Astrocyte of the spinal cord (primary cell): Measurements from ENCODE around the gene DHDH.
"Not testable (repeated sequence)": the region's sequence is repeated elsewhere in the genome, so short reads cannot be mapped to it uniquely, and the experiment has no call there.

Experiments used
- DNase-seq: peaks from one replicate; pipeline ENCODE4 v3.0.0; 2011; ENCODE audit warnings: low read depth, low spot score
- H3K4me3 ChIP-seq: 2 replicates; pipeline ENCODE4 v1.5.1; 2011; ENCODE audit warnings: low read depth, mild to moderate bottlenecking, low read length, moderate library complexity
- CTCF ChIP-seq: IDR thresholded peaks from 2 replicates; pipeline ENCODE4 v1.5.1; 2012; ENCODE audit warnings: low read depth, mild to moderate bottlenecking, low read length, inconsistent platforms
- in situ Hi-C: cut with HindIII; loops from 2 replicates; pipeline ENCODE4 v1.10.0; 2017; ENCODE audit warnings: low sequenced_read_pairs

The DHDH gene

GRCh38 chr19:48907671-48908070 lies 25.8 kb upstream of the DHDH start:
- in situ Hi-C loops = no loop called here
- H3K4me3 ChIP-seq = no peak overlapping the region
- no peak for TF ChIP-seq CTCF
- no peak for DNase-seq

DNA sequence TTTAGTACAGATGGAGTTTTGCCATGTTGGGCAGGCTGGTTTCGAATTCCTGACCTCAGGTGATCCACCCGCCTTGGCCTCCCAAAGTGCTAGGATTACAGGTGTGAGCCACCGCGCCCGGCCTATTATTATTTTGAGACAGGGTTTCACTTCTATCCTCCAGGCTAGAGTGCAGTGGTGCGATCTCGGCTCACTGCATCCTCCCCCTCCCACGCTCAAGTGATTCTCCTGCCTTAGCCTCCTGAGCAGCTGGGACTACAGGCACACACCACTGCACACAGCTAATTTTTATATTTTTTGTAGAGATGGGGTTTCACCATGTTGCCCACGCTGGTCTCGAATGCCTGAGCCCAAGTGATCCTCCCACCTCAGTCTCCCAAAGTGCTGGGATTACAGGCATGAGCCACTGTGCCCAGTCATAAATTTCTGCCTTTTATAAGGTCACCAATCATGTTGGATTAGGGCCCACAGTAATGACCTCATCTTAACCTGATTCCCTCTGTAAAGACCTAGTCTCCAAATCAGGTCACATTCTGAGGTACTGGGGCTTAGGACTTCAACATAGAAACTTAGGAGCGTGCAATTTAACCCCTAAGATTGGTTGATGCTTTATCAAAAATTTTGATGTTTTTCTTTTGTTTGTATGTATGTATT lies 23.9 kb upstream of the DHDH start:
- DNase-seq, in situ Hi-C loops, H3K4me3 ChIP-seq: not testable (repeated sequence)

GRCh38 chr19:48910803-48911202 lies 22.7 kb upstream of the DHDH start:
- in situ Hi-C loops = no loop called here
- H3K4me3 ChIP-seq = no peak overlapping the region
- no peak for TF ChIP-seq CTCF
- no peak for DNase-seq

GRCh38 chr19:48913114-48913889 lies 20.2 kb upstream of the DHDH start:
- no peak for TF ChIP-seq CTCF

DNA sequence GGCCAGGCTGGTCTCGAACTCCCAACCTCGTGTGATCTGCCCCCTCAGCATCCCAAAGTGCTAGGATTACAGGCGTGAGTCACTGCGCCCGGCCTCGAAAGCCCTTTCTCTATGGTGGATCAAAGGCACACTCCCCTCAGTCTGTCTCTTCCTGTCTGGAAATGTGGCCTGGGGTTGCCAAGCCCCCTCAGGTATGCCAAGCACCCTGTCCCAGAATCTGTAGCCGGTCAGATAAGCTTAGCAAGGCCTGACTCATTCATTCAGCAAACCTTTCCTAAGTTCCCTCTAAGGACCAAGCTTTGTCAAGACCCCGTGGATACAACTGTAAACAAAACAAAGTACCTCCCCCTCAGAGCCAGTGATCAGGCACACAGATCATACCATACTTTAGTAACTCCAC lies 19.3 kb upstream of the DHDH start:
- TF ChIP-seq CTCF = no peak
- H3K4me3 ChIP-seq = no peak overlapping the region
- in situ Hi-C loops = no loop called here
- DNase-seq = no peak

More at GRCh38 chr19:48913114-48913889, 20.2 kb upstream of the DHDH start:
- DNase-seq = no peak
- no peak overlapping the region for H3K4me3 ChIP-seq
- in situ Hi-C loops = no loop called here

GRCh38 chr19:48915757-48916156 lies 17.7 kb upstream of the DHDH start:
- in situ Hi-C loops = no loop called here
- H3K4me3 ChIP-seq = no peak overlapping the region
- DNase-seq = no peak
- no peak for TF ChIP-seq CTCF

DNA sequence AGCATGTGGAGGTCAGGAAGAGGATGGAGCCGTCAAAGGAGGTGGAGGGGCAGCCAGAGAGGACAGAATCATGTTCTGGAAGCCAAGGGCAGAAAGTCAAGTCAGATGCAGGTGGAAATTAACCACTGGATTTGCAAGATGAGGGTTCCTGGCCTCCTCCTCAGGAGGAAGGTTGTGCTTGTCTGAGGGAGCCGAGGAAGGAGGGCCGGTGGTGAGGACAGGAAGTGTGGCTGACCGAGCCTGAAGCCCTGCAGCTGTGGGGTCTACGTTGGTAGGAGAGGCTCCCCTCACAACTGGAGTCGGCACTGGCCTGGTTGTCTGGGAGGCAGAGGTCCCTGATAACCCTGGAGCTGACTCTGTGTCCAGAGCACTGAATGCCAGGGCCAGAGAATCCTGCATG lies 15.4 kb upstream of the DHDH start:
- in situ Hi-C loops = no loop called here
- no peak overlapping the region for H3K4me3 ChIP-seq
- DNase-seq = no peak
- TF ChIP-seq CTCF = no peak
